Peyer's patch (tissue), 4 donors: ENCODE results near the gene SGPL1. TPM values are rescaled to one million over a fixed set of nuclear protein-coding genes. Genes with fewer than 3 reads are reported as not detected.

Experiments
- DNase-seq, 3 donors: peaks; one replicate each; pipeline ENCODE4 v3.0.0-alpha.2; 2017 to 2019
- H3K27ac ChIP-seq, 4 donors: fragments of 200-600 bp; sonication (generic); one replicate each; pipeline ENCODE4 v1.5.1; 2016 to 2019
- H3K27me3 ChIP-seq, 2 donors: fragments of 200-600 bp; sonication (generic); one replicate each; pipeline ENCODE4 v1.5.1; 2019
- H3K36me3 ChIP-seq, 3 donors: fragments of 200-600 bp; sonication (generic); one replicate each; pipeline ENCODE4 v1.5.1; 2016 to 2019
- H3K4me1 ChIP-seq, 4 donors: fragments of 200-600 bp; sonication (generic); one replicate each; pipeline ENCODE4 v1.5.1; 2016 to 2019
- H3K4me3 ChIP-seq, 4 donors: fragments of 200-600 bp; sonication (generic); 1 replicate in 3 of 4; 2 replicates in 1 of 4; pipeline ENCODE4 v1.5.1; 2016 to 2019; ENCODE audit warnings: mild to moderate bottlenecking in 1 of 4
- H3K9me3 ChIP-seq, 4 donors: fragments of 200-600 bp; sonication (generic); one replicate each; pipeline ENCODE4 v1.5.1; 2016 to 2019; ENCODE audit warnings: mild to moderate bottlenecking in 1 of 4
- CTCF ChIP-seq, 6 experiments: fragments of 450-650 bp in 4 of 6; fragments of 200-600 bp in 2 of 6; sonication (generic) in 1 of 6; IDR thresholded peaks; one replicate each; pipeline ENCODE4 v1.5.1; 2017 to 2019; ENCODE audit warnings: antibody characterized with exemption in 6 of 6, mild to moderate bottlenecking in 3 of 6, moderate library complexity in 1 of 6
- POLR2A ChIP-seq, 2 donors: fragments of 450-650 bp; IDR thresholded peaks; one replicate each; pipeline ENCODE4 v1.5.1; 2017; ENCODE audit warnings: antibody characterized with exemption in 2 of 2, mild to moderate bottlenecking in 2 of 2, moderate library complexity in 2 of 2
- total RNA-seq, 4 donors: library from RNA; depleted of rRNA; stranded (reverse); fragments of >200 nt; gene quantifications; one replicate each; pipeline ENCODE4 v1.1.0, GENCODE V29; 2016

SGPL1 gene
- total RNA-seq, 4 donors from 2014 or later, result 31.4 to 101 (median 82.1) TPM

GRCh38 chr10:70782746-70783680, 32.7 kb upstream of the SGPL1 start:
- DNase-seq, result no peak
- Histone ChIP-seq H3K9me3 (no peaks in the 10 kb centered on the region), H3K4me1 (no peaks in the 10 kb centered on the region), H3K27ac (no peak overlapping the region), H3K4me3 (no peak overlapping the region), H3K36me3 (no peaks in the 10 kb centered on the region), H3K27me3 (no peaks in the 10 kb centered on the region)
- TF ChIP-seq CTCF (IDR thresholded peaks at IDR 0.05) (no peak), POLR2A (IDR thresholded peaks at IDR 0.05) (no peak)

DNA sequence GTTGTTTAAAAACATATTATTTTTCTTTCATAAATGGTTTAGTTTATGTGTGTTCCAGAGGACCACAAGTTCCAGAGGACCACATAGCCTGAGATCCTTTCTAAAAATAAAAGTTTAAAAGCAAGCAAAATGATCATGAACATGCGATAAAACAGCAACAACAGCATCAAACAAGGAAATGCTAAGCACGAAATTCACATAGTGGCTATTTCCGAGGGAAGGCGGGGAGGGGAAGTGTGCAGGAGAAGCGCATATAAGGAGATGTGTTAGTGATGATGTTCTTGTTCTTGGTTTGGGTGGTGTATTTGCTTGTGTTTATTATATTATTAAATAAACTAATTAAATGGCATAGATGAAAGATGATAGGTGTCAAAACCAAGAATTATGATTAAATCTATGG, 31.7 kb upstream of the SGPL1 start:
- TF ChIP-seq CTCF (IDR thresholded peaks at IDR 0.05), result no peak
- Histone ChIP-seq H3K4me1 (no peaks in the 10 kb centered on the region), H3K36me3 (no peaks in the 10 kb centered on the region), H3K4me3 (no peak overlapping the region), H3K27ac (no peak overlapping the region), H3K9me3 (no peaks in the 10 kb centered on the region), H3K27me3 (no peaks in the 10 kb centered on the region)
- DNase-seq, result no peak

DNA sequence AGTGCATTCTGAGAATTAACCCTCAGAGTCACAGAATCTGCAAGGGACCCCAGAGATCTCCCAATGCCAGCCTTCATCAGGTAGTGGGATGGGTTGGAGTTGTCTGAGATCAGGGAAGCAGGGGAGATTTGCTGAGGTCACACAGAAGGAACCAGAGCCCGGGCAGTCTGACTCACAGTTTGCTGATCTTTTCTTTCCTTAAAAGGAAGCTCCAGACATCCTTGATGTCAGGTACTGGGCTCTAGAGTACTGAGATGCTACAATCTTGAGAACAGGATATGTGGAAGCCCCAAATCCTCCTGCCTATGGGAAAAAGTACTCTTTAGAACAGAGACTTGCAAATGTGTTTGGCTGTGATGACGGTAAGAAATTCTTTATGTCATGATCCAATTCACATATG, 31.3 kb upstream of the SGPL1 start:
- Histone ChIP-seq H3K27me3 (no peaks in the 10 kb centered on the region), H3K27ac (no peak overlapping the region), H3K4me1 (no peaks in the 10 kb centered on the region), H3K9me3 (no peaks in the 10 kb centered on the region), H3K36me3 (no peaks in the 10 kb centered on the region), H3K4me3 (no peak overlapping the region)
- no peak for DNase-seq
- TF ChIP-seq CTCF (IDR thresholded peaks at IDR 0.05) (no peak), POLR2A (IDR thresholded peaks at IDR 0.05) (no peak)

DNA sequence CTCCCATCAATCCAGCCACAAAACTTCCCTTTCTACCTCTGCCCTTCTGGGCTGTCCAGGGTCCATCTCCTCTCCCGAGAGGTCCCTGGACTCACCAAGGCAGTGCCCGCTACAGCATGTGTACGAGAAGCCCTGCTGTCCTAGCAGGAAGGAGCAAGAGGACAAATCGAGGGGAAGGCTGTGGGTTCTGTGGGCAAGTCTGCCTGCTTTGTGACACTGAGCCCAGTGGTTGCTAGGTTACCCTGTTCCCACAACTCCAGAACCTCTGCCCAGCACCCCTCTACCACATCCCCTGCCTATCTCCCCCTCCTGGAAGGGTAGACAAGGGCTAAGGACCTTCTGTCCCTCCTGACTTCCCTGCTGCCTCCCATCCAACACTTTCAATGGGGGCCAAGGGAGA, 30.6 kb upstream of the SGPL1 start, which contains the start of gene TBATA:
Gene TBATA (minus strand): TSS at position 188 of the 400 bp plus-strand sequence. CDS start 1,998 bp downstream, outside the sequence.
- TF ChIP-seq POLR2A (IDR thresholded peaks at IDR 0.05) (no peak), CTCF (IDR thresholded peaks at IDR 0.05) (no peak)
- no peak within 1 kb of the TSS for H3K4me3 ChIP-seq
- no peaks in the 10 kb centered on the region for H3K4me1 ChIP-seq
- H3K27me3 ChIP-seq, result no peaks in the 10 kb centered on the region
- DNase-seq, result peak in 1 of 3 donors; percentile 55
- H3K9me3 ChIP-seq, result no peaks in the 10 kb centered on the region
- H3K27ac ChIP-seq, result no peak within 1 kb of the TSS
- no peaks in the 10 kb centered on the region for H3K36me3 ChIP-seq

GRCh38 chr10:70786799-70787415, 28.8 kb upstream of the SGPL1 start:
- no peak for DNase-seq
- Histone ChIP-seq H3K4me3 (no peak overlapping the region), H3K27me3 (no peaks in the 10 kb centered on the region), H3K27ac (no peak overlapping the region), H3K9me3 (no peaks in the 10 kb centered on the region), H3K4me1 (no peaks in the 10 kb centered on the region), H3K36me3 (no peaks in the 10 kb centered on the region)
- TF ChIP-seq CTCF (IDR thresholded peaks at IDR 0.05) (no peak), POLR2A (IDR thresholded peaks at IDR 0.05) (no peak)
